Smooth muscle cell (in vitro differentiated cells): Measurements from ENCODE around the gene CD55. TPM values are rescaled to one million over a fixed set of nuclear protein-coding genes. Genes with fewer than 3 reads are reported as not detected.

Experiments used
- DNase-seq: peaks from one replicate; lab custom pipeline; 2025; ENCODE audit not compliant: unreplicated experiment; lab: John Stamatoyannopoulos, UW
- H2AFZ ChIP-seq: fragments of 200-600 bp; sonication (generic); 2 replicates; pipeline ENCODE4 v1.6.0; 2016; ENCODE audit warnings: antibody characterized with exemption, low read depth, mild to moderate bottlenecking
- H3F3A ChIP-seq: fragments of 200-600 bp; sonication (generic); 2 replicates; pipeline ENCODE4 v1.6.0; 2017; ENCODE audit warnings: antibody characterized with exemption, low read depth
- H3K27ac ChIP-seq: fragments of 200-600 bp; sonication (generic); 2 replicates; pipeline ENCODE4 v1.5.1; 2016; ENCODE audit warnings: low read depth, mild to moderate bottlenecking
- H3K27me3 ChIP-seq: fragments of 200-600 bp; sonication (generic); 2 replicates; pipeline ENCODE4 v1.6.1; 2016; ENCODE audit warnings: low read depth, mild to moderate bottlenecking
- H3K36me3 ChIP-seq: fragments of 200-600 bp; sonication (generic); 2 replicates; pipeline ENCODE4 v1.5.1; 2016; ENCODE audit warnings: low read depth
- H3K4me1 ChIP-seq: fragments of 200-600 bp; sonication (generic); 2 replicates; pipeline ENCODE4 v1.5.1; 2016; ENCODE audit warnings: low read depth
- H3K4me2 ChIP-seq: fragments of 200-600 bp; sonication (generic); 2 replicates; pipeline ENCODE4 v1.6.0; 2016; ENCODE audit warnings: mild to moderate bottlenecking
- H3K4me3 ChIP-seq: fragments of 200-600 bp; sonication (generic); 2 replicates; pipeline ENCODE4 v1.5.1; 2016; ENCODE audit warnings: mild to moderate bottlenecking
- H3K79me2 ChIP-seq: fragments of 200-600 bp; sonication (generic); 2 replicates; pipeline ENCODE4 v1.6.0; 2016; ENCODE audit warnings: low read depth, mild to moderate bottlenecking
- H3K9ac ChIP-seq: fragments of 200-600 bp; sonication (generic); 2 replicates; pipeline ENCODE4 v1.6.0; 2016; ENCODE audit warnings: low read depth
- H3K9me3 ChIP-seq: fragments of 200-600 bp; sonication (generic); replicated peaks from 2 replicates; pipeline ENCODE4 v1.5.1; 2016; ENCODE audit warnings: low read depth
- H4K20me1 ChIP-seq: fragments of 200-600 bp; sonication (generic); 2 replicates; pipeline ENCODE4 v1.6.0; 2016; ENCODE audit warnings: low read depth
- WGBS: methylation state at CpG from one replicate; pipeline ENCODE4 v1.1.7; 2016; ENCODE audit warnings: low lambda C conversion rate; 5-methylcytosine and 5-hydroxymethylcytosine counted together
- polyA plus RNA-seq: library from polyadenylated mRNA; unstranded; fragments of >200 nt; fragmentation: Nextera tagmentation; extraction: Ambion mirVana; gene quantifications from 2 replicates; pipeline ENCODE4 v1.2.1, GENCODE V29; 2016
- total RNA-seq: library from RNA; depleted of rRNA; stranded (reverse); fragments of >200 nt; gene quantifications from 2 replicates; pipeline ENCODE4 v1.2.3, GENCODE V29; 2014
- TF ChIP-seq, protein P1 (sequence below): fragments of 200-600 bp; sonication (generic); IDR thresholded peaks from 2 replicates; pipeline ENCODE4 v1.5.1; 2017; ENCODE audit warnings: borderline replicate concordance, mild to moderate bottlenecking, antibody characterized with exemption; ENCODE audit not compliant: insufficient read depth, poor library complexity, severe bottlenecking

Gene CD55
- total and polyA plus RNA-seq, 2 experiments from 2014 or later, result 23.9 to 46.5 TPM

DNA sequence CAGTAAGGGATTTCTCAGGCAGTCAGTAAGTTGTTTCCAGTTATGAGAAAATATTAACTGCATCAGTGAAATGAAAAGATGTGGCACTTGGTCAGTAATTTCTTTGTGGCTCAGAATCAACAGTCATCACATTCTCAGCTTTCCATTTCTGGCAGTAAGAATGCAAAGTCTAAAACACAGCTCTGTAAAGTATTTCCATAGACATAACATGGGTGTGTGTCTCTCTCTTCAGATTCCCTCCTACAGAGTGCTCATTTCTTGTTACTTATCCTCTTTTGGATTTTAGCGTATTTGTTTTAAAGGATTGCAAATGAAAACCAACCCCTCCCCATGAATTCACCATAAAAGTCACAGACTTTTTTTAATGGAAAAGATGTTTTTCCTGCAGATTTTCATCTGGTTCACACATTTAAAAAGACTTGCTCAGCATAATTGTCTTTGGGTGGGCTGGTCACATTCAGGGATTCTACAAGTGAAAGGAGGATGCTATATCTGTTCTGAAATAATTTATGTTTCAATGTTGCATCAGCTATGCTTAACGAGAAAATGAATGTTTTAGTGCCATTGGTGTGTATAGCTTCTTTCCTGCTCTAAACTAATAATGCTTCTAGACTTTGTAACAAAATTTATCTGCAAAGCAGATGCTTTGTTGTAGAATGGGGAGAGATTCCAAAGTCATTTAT, 34.6 kb upstream of the CD55 start:
- H2AFZ ChIP-seq, result peak overlapping the region; percentile 12
- no peak overlapping the region for H3K9ac ChIP-seq
- H3K4me3 ChIP-seq, result no peak overlapping the region
- no peaks in the 10 kb centered on the region for H4K20me1 ChIP-seq
- H3K27ac ChIP-seq, result peak overlapping the region; percentile 5
- no peaks in the 10 kb centered on the region for H3K9me3 ChIP-seq
- no peaks in the 10 kb centered on the region for H3K79me2 ChIP-seq
- DNase-seq, result no peak
- WGBS, result 53% methylated on average over 2 of the region's 2 CpGs
- H3K4me1 ChIP-seq, result peaks cover 6% of the 10 kb centered on the region
- no peaks in the 10 kb centered on the region for H3K27me3 ChIP-seq
- H3K4me2 ChIP-seq, result peak overlapping the region; percentile 58
- TF ChIP-seq, protein P1, sequence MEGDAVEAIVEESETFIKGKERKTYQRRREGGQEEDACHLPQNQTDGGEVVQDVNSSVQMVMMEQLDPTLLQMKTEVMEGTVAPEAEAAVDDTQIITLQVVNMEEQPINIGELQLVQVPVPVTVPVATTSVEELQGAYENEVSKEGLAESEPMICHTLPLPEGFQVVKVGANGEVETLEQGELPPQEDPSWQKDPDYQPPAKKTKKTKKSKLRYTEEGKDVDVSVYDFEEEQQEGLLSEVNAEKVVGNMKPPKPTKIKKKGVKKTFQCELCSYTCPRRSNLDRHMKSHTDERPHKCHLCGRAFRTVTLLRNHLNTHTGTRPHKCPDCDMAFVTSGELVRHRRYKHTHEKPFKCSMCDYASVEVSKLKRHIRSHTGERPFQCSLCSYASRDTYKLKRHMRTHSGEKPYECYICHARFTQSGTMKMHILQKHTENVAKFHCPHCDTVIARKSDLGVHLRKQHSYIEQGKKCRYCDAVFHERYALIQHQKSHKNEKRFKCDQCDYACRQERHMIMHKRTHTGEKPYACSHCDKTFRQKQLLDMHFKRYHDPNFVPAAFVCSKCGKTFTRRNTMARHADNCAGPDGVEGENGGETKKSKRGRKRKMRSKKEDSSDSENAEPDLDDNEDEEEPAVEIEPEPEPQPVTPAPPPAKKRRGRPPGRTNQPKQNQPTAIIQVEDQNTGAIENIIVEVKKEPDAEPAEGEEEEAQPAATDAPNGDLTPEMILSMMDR, result no peak
- peaks cover 8% of the 10 kb centered on the region for H3F3A ChIP-seq
- H3K36me3 ChIP-seq, result no peaks in the 10 kb centered on the region

DNA sequence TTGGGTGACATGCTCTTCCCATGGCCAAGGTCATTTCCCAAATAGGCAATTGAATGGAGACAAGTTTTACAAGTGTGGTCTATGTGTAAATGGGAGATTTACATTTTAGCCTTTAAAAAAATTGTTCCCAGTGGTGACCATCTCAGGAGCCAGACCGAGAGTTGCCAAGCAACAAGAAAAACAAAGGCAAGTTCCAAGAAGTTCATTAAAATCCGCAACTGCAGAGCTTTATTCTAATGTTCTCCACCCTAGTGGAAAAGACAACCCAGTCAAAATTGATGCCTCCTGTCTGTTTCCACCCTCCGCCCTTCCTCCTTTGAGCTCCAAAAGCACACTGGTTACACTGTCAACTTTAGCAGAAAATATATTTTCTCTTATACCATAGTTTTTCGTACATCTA, 33.2 kb upstream of the CD55 start:
- WGBS, result 76% methylated on average over 4 of the region's 4 CpGs
- no peaks in the 10 kb centered on the region for H3K9me3 ChIP-seq
- H3F3A ChIP-seq, result no peaks in the 10 kb centered on the region
- H3K79me2 ChIP-seq, result no peaks in the 10 kb centered on the region
- no peaks in the 10 kb centered on the region for H3K36me3 ChIP-seq
- H3K4me2 ChIP-seq, result no peak overlapping the region
- H3K9ac ChIP-seq, result no peak overlapping the region
- TF ChIP-seq, protein P1, result no peak
- no peak overlapping the region for H2AFZ ChIP-seq
- H3K4me3 ChIP-seq, result no peak overlapping the region
- DNase-seq, result no peak
- peaks cover 6% of the 10 kb centered on the region for H3K4me1 ChIP-seq
- no peaks in the 10 kb centered on the region for H4K20me1 ChIP-seq
- no peaks in the 10 kb centered on the region for H3K27me3 ChIP-seq
- no peak overlapping the region for H3K27ac ChIP-seq

DNA sequence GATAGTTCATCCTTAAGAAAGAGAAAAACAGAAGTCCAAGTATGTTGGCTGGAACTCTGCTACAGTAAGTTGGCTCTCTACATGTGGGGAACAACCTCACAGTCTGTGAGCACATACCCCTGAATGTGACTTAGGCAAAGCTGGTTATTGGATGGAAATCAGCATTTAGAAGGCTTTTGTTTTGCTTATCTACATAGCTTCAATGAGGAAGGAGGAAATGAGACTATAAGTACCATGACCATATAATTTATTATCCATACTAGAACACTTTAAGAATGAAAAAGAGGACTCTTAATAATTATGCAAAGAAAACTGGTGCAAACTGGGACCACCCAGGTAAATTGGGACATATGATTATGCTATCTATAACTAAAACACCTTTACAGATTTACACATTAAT, 31.7 kb upstream of the CD55 start:
- no peak for DNase-seq
- Histone ChIP-seq H4K20me1 (no peaks in the 10 kb centered on the region), H3K79me2 (no peaks in the 10 kb centered on the region)

DNA sequence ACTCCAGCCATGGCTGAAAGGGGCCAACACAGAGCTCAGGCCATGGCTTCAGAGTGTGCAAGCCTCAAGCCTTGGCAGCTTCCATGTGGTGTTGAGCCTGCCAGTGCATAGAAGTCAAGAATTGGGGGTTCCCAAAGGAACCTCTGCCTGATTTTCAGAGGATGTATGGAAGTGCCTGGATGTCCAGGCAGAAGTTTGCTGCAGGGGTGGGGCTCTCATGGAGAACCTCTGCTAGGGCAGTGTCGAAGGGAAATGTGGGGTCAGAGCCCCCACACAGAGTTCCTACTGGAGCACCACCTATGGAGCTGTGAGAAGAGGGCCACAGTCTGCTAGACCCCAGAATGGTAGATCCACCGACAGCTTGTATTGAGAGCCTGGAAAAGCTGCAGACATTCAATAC, 29.8 kb upstream of the CD55 start:
- no peak overlapping the region for H3K4me2 ChIP-seq
- H2AFZ ChIP-seq, result no peak overlapping the region
- TF ChIP-seq, protein P1, result no peak
- H3K36me3 ChIP-seq, result no peaks in the 10 kb centered on the region
- no peaks in the 10 kb centered on the region for H3K27me3 ChIP-seq
- no peaks in the 10 kb centered on the region for H3F3A ChIP-seq
- no peaks in the 10 kb centered on the region for H4K20me1 ChIP-seq
- H3K9ac ChIP-seq, result no peak overlapping the region
- WGBS, result 83% methylated on average over 2 of the region's 2 CpGs
- DNase-seq, result no peak
- no peak overlapping the region for H3K4me3 ChIP-seq
- no peaks in the 10 kb centered on the region for H3K9me3 ChIP-seq
- peaks cover 6% of the 10 kb centered on the region for H3K4me1 ChIP-seq
- no peaks in the 10 kb centered on the region for H3K79me2 ChIP-seq
- no peak overlapping the region for H3K27ac ChIP-seq

More for the DNA sequence above, 31.7 kb upstream of the CD55 start:
- Histone ChIP-seq H3K36me3 (no peaks in the 10 kb centered on the region), H2AFZ (no peak overlapping the region), H3K27ac (no peak overlapping the region), H3K4me1 (peaks cover 6% of the 10 kb centered on the region), H3K9me3 (no peaks in the 10 kb centered on the region), H3K4me2 (no peak overlapping the region), H3K9ac (no peak overlapping the region), H3K27me3 (no peaks in the 10 kb centered on the region), H3F3A (no peaks in the 10 kb centered on the region), H3K4me3 (no peak overlapping the region)
- TF ChIP-seq, protein P1, result no peak
